SU-DHL-6 (cell line): ENCODE results near the gene TSPYL6.

Experiments used
- H2AFZ ChIP-seq: fragments of 200-600 bp; sonication (generic); 2 replicates; pipeline ENCODE4 v1.6.1; 2014; ENCODE audit warnings: low read depth, mild to moderate bottlenecking, moderate library complexity, mixed read lengths, antibody characterized with exemption, low read length; ENCODE audit not compliant: severe bottlenecking
- H3F3A ChIP-seq: fragments of 200-600 bp; shearing (Covaris generic); 2 replicates; pipeline ENCODE4 v1.6.0; 2016; ENCODE audit warnings: antibody characterized with exemption, mild to moderate bottlenecking; ENCODE audit not compliant: insufficient read depth
- H3K27ac ChIP-seq: fragments of 200-600 bp; sonication (generic); 2 replicates; pipeline ENCODE4 v1.5.1; 2016; ENCODE audit warnings: low read depth, mild to moderate bottlenecking, low read length, moderate library complexity, mixed read lengths
- H3K27me3 ChIP-seq: fragments of 200-600 bp; sonication (generic), shearing (Covaris generic); 2 replicates; pipeline ENCODE4 v1.6.0; 2014; ENCODE audit warnings: mild to moderate bottlenecking, low read length
- H3K36me3 ChIP-seq: fragments of 200-600 bp; sonication (generic); 2 replicates; pipeline ENCODE4 v1.6.1; 2014; ENCODE audit warnings: mild to moderate bottlenecking, low read length, mixed read lengths
- H3K4me2 ChIP-seq: fragments of 300-600, 200-600 bp; shearing (Covaris generic), sonication (generic); 2 replicates; pipeline ENCODE4 v1.6.0; 2014; ENCODE audit warnings: low read length, low read depth, mild to moderate bottlenecking; ENCODE audit not compliant: poor library complexity, severe bottlenecking
- H3K4me3 ChIP-seq: fragments of 200-600 bp; sonication (generic); 2 replicates; pipeline ENCODE4 v1.5.1; 2014; ENCODE audit warnings: antibody characterized with exemption, low read length, mild to moderate bottlenecking, mixed read lengths; ENCODE audit not compliant: insufficient read depth, poor library complexity, severe bottlenecking
- H3K79me2 ChIP-seq: fragments of 200-600 bp; sonication (generic); 2 replicates; pipeline ENCODE4 v1.6.1; 2014; ENCODE audit warnings: mild to moderate bottlenecking, low read length, moderate library complexity; ENCODE audit not compliant: insufficient read depth
- H3K9ac ChIP-seq: fragments of 200-600 bp; sonication (generic); 2 replicates; pipeline ENCODE4 v1.7.0; 2014; ENCODE audit warnings: mild to moderate bottlenecking, low read length
- H3K9me2 ChIP-seq: fragments of 200-600 bp; sonication (generic); replicated peaks from 2 replicates; pipeline ENCODE4 v1.6.1; 2014; ENCODE audit warnings: low read length; ENCODE audit not compliant: insufficient read depth
- H3K9me3 ChIP-seq: fragments of 200-600 bp; sonication (generic); 2 replicates; pipeline ENCODE4 v1.6.1; 2014; ENCODE audit warnings: low read length, mixed read lengths; ENCODE audit not compliant: insufficient read depth
- H4K20me1 ChIP-seq: fragments of 200-600 bp; sonication (generic); 2 replicates; pipeline ENCODE4 v1.6.1; 2014; ENCODE audit warnings: low read depth, mild to moderate bottlenecking, antibody characterized with exemption, low read length, moderate library complexity, mixed read lengths
- EZH2phosphoT487 ChIP-seq: fragments of 200-600 bp; sonication (generic), shearing (Covaris generic); conservative IDR thresholded peaks from 2 replicates; pipeline ENCODE4 v1.6.1; 2018; ENCODE audit warnings: mild to moderate bottlenecking, antibody characterized with exemption, low read length, moderate library complexity, mixed read lengths
- TF ChIP-seq, protein P1 (sequence below): fragments of 200-600 bp; sonication (generic); IDR thresholded peaks from one replicate; pipeline ENCODE4 v1.5.1; 2017; ENCODE audit warnings: antibody characterized with exemption, mild to moderate bottlenecking, low read length, moderate library complexity; ENCODE audit not compliant: insufficient read depth, poor library complexity, severe bottlenecking

The TSPYL6 gene

DNA sequence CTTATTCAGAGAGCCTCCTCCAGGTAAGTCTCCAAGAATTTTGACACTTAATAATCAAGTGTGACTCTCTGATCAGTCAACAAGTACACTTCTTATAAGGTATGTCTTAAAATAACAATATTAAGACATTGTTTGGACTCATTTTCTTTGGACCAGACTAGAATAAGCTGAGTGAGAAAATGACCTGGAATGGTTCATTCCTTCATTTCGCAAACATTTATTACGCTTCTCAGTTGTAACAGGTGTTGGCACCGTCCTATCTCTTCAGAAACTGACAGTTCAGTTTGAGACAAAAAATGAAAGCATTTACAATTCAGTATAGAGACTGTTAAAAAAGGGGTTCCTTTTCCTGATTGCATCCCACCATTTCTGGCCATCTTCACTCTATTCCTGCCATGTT, 46.6 kb downstream of the TSPYL6 start:
- Histone ChIP-seq H3K9me2 (no peaks in the 10 kb centered on the region), H3K36me3 (no peaks in the 10 kb centered on the region), H3K4me2 (no peak overlapping the region), H3K9me3 (no peaks in the 10 kb centered on the region; the same call in 1 of the 2 replicates), H2AFZ (no peak overlapping the region), H3K4me3 (no peak overlapping the region), H4K20me1 (no peaks in the 10 kb centered on the region), H3F3A (no peaks in the 10 kb centered on the region), H3K9ac (no peak overlapping the region), H3K79me2 (no peaks in the 10 kb centered on the region), H3K27me3 (no peaks in the 10 kb centered on the region), H3K27ac (no peak overlapping the region)
- TF ChIP-seq, protein P1, sequence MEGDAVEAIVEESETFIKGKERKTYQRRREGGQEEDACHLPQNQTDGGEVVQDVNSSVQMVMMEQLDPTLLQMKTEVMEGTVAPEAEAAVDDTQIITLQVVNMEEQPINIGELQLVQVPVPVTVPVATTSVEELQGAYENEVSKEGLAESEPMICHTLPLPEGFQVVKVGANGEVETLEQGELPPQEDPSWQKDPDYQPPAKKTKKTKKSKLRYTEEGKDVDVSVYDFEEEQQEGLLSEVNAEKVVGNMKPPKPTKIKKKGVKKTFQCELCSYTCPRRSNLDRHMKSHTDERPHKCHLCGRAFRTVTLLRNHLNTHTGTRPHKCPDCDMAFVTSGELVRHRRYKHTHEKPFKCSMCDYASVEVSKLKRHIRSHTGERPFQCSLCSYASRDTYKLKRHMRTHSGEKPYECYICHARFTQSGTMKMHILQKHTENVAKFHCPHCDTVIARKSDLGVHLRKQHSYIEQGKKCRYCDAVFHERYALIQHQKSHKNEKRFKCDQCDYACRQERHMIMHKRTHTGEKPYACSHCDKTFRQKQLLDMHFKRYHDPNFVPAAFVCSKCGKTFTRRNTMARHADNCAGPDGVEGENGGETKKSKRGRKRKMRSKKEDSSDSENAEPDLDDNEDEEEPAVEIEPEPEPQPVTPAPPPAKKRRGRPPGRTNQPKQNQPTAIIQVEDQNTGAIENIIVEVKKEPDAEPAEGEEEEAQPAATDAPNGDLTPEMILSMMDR = no peak
- no peak for TF ChIP-seq EZH2phosphoT487

DNA sequence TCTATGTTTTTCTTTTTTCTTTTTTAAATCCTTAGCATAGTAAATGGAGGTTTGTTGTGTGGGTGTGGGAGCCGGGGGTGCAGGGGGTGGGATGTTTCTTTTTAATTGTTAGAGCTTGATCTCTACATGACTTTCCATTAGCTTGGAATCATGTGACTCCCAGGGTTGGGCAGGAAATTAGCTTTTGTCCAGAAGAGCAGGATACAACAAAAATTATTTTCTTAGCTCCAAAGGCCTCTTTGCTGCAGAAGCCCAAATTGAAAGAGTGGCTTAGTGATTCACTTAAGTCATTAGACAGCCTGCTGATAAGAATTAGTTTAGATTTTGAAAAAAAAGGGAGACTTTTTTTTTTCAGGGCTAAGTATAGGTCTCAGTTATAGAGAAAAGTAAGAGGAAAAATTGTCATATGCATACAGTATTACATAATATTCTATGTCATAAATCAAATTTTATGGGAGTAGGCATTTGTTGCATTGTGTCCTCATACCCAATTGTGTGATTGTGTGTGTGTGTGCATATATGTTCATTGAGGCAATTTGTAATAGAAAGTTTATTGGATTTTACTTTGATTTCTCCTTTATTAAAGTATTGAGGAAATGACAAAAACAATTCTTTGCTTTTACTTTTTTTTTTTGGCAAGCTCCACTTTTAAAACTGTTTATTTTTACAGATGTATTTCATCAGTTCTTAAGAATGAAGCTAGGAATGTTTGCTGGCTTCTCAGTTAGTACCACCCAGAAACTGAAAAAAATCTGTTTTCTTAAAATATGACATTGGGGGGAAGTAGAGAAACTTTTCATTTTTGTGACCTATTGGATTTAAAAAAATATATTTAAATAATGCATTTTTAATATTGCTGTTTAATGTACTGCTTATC, 47.4 kb downstream of the TSPYL6 start:
- no peaks in the 10 kb centered on the region for H3K36me3 ChIP-seq
- H3K9me3 ChIP-seq = no peaks in the 10 kb centered on the region; the same call in 1 of the 2 replicates
- H3K79me2 ChIP-seq = no peaks in the 10 kb centered on the region
- no peaks in the 10 kb centered on the region for H4K20me1 ChIP-seq
- no peak overlapping the region for H3K4me2 ChIP-seq
- no peaks in the 10 kb centered on the region for H3K9me2 ChIP-seq
- TF ChIP-seq, protein P1 = no peak
- TF ChIP-seq EZH2phosphoT487 = no peak
- H3K27ac ChIP-seq = no peak overlapping the region
- no peak overlapping the region for H3K9ac ChIP-seq
- H2AFZ ChIP-seq = no peak overlapping the region
- H3F3A ChIP-seq = no peaks in the 10 kb centered on the region
- H3K4me3 ChIP-seq = no peak overlapping the region
- no peaks in the 10 kb centered on the region for H3K27me3 ChIP-seq

DNA sequence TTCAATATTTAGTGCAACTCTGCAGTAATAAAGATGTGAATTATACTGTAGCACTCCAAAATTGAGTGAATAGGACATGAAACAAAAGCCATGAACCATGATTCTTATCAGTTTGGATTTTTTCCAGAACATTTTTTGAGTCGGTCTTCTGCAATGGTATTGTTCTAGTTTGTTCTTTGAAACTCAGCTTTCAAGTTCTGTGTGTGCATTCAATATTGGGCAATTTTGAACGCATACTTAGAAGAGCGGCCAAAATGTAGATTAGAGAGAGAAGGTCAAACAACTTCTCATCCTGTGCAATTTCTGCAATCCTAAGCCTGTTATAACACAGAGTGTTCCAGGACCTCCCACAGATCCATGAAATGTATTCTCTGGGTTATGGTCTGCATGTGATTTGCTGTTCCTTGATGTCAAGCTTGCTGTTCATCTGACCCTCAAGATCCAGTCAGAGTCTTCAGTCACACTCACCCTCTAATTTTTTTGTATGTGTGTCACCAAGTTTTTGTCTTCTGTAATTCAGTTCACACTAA, 48.3 kb downstream of the TSPYL6 start:
- H2AFZ ChIP-seq = no peak overlapping the region
- no peaks in the 10 kb centered on the region for H3F3A ChIP-seq
- no peaks in the 10 kb centered on the region for H3K27me3 ChIP-seq
- no peaks in the 10 kb centered on the region for H3K79me2 ChIP-seq
- H3K9me3 ChIP-seq = no peaks in the 10 kb centered on the region
- TF ChIP-seq, protein P1 = no peak
- no peak for TF ChIP-seq EZH2phosphoT487
- no peak overlapping the region for H3K9ac ChIP-seq
- no peaks in the 10 kb centered on the region for H4K20me1 ChIP-seq
- no peaks in the 10 kb centered on the region for H3K9me2 ChIP-seq
- no peak overlapping the region for H3K4me3 ChIP-seq
- no peaks in the 10 kb centered on the region for H3K36me3 ChIP-seq
- no peak overlapping the region for H3K4me2 ChIP-seq
- no peak overlapping the region for H3K27ac ChIP-seq
